IMR-90 (cell line): Measurements from ENCODE around the gene TPPP. TPM values are rescaled to one million over a fixed set of nuclear protein-coding genes. Genes with fewer than 3 reads are reported as not detected.

Experiments
- ATAC-seq: fragments of 200-7000 bp; cut with Tn5 transposase; 2 replicates; pipeline ENCODE4 v1.9.1; 2020; ENCODE audit warnings: low read depth, mild to moderate bottlenecking, moderate library complexity
- BruUV-seq: library from RNA; stranded (reverse); fragments of 400-500 nt; replicated peaks from 2 replicates; lab custom pipeline; 2021; lab: Mats Ljungman, UMichigan
- CTCF ChIA-PET: fragments of 300-600 bp; formaldehyde crosslinking; extraction: SDS; loops from one replicate; lab custom pipeline; 2021; ENCODE audit warnings: antibody characterized with exemption; lab: Yijun Ruan, JAX
- POLR2A ChIA-PET: fragments of 300-600 bp; sonication (Branson Sonifier 250); formaldehyde crosslinking; loops from one replicate; lab custom pipeline; 2022; ENCODE audit warnings: antibody characterized with exemption; ENCODE audit not compliant: unreplicated experiment; lab: Charles Lee
- DNase-seq: peaks from one replicate; pipeline ENCODE4 v3.0.0; 2013
- H2AFZ ChIP-seq: replicated peaks from 2 replicates; pipeline ENCODE3; 2013; ENCODE audit warnings: low read length, mild to moderate bottlenecking; ENCODE audit not compliant: poor library complexity
- H2AK5ac ChIP-seq: 2 replicates; pipeline ENCODE4 v1.6.1; 2013; ENCODE audit warnings: low read depth, low read length, inconsistent platforms
- H2AK9ac ChIP-seq: replicated peaks from 2 replicates; pipeline ENCODE3; 2013; ENCODE audit warnings: mild to moderate bottlenecking, low read depth, low read length, moderate library complexity; ENCODE audit not compliant: poor library complexity
- H2BK120ac ChIP-seq: 2 replicates; pipeline ENCODE4 v1.6.1; 2013; ENCODE audit warnings: low read depth, low read length, inconsistent platforms
- H2BK15ac ChIP-seq: 3 replicates; pipeline ENCODE4 v1.6.1; 2013; ENCODE audit warnings: low read depth, low read length, inconsistent platforms
- H2BK20ac ChIP-seq: 2 replicates; pipeline ENCODE4 v1.6.1; 2013; ENCODE audit warnings: low read depth, mild to moderate bottlenecking, inconsistent platforms, low read length, moderate library complexity
- H2BK5ac ChIP-seq: 2 replicates; pipeline ENCODE4 v1.6.1; 2013; ENCODE audit warnings: mild to moderate bottlenecking, low read depth, low read length, inconsistent platforms; ENCODE audit not compliant: poor library complexity, severe bottlenecking
- H3K14ac ChIP-seq: replicated peaks from 2 replicates; pipeline ENCODE4 v1.6.1; 2013; ENCODE audit warnings: low read depth, low read length, inconsistent platforms
- H3K18ac ChIP-seq: 2 replicates; pipeline ENCODE4 v1.6.1; 2013; ENCODE audit warnings: low read depth, low read length, control low read depth
- H3K23ac ChIP-seq: 2 replicates; pipeline ENCODE4 v1.6.1; 2013; ENCODE audit warnings: low read depth, low read length, inconsistent platforms
- H3K27ac ChIP-seq: 2 replicates; pipeline ENCODE4 v1.5.1; 2013; ENCODE audit warnings: mild to moderate bottlenecking, control low read depth, low read length; ENCODE audit not compliant: insufficient read depth
- H3K27me3 ChIP-seq: 2 replicates; pipeline ENCODE4 v1.6.1; 2013; ENCODE audit warnings: low read length; ENCODE audit not compliant: control insufficient read depth, insufficient read depth
- H3K36me3 ChIP-seq: 2 replicates; pipeline ENCODE4 v1.6.1; 2013; ENCODE audit warnings: low read length, mixed read lengths; ENCODE audit not compliant: control insufficient read depth, insufficient read depth
- H3K4ac ChIP-seq: 2 replicates; pipeline ENCODE4 v1.6.1; 2013; ENCODE audit warnings: low read depth, low read length, inconsistent platforms
- H3K4me1 ChIP-seq: 2 replicates; pipeline ENCODE4 v1.6.1; 2013; ENCODE audit warnings: low read length, mixed read lengths; ENCODE audit not compliant: control insufficient read depth, insufficient read depth
- H3K4me2 ChIP-seq: 2 replicates; pipeline ENCODE4 v1.6.1; 2013; ENCODE audit warnings: low read depth, mild to moderate bottlenecking, control low read depth, low read length, moderate library complexity
- H3K4me3 ChIP-seq: 2 replicates; pipeline ENCODE4 v1.5.1; 2013; ENCODE audit warnings: low read depth, mild to moderate bottlenecking, control low read depth, low read length, moderate library complexity; ENCODE audit not compliant: insufficient read depth
- H3K56ac ChIP-seq: 2 replicates; pipeline ENCODE4 v1.6.1; 2013; ENCODE audit warnings: low read length, inconsistent platforms; ENCODE audit not compliant: insufficient read depth; ENCODE audit errors: extremely low read depth
- H3K79me1 ChIP-seq, 2 experiments: 2 replicates each; pipeline ENCODE4 v1.6.1; 2013; ENCODE audit warnings: low read length in 2 of 2, inconsistent platforms in 1 of 2, low read depth in 1 of 2
- H3K9ac ChIP-seq: 2 replicates; pipeline ENCODE4 v1.6.1; 2013; ENCODE audit warnings: low read depth, low read length, control low read depth
- H3K9me1 ChIP-seq: 2 replicates; pipeline ENCODE4 v1.6.1; 2013; ENCODE audit warnings: low read length, inconsistent platforms; ENCODE audit not compliant: insufficient read depth
- H3K9me3 ChIP-seq: 2 replicates; pipeline ENCODE4 v1.6.1; 2013; ENCODE audit warnings: low read length; ENCODE audit not compliant: control insufficient read depth, insufficient read depth
- H4K20me1 ChIP-seq: 2 replicates; pipeline ENCODE4 v1.6.1; 2013; ENCODE audit warnings: low read length, inconsistent platforms; ENCODE audit not compliant: insufficient read depth
- H4K5ac ChIP-seq: 2 replicates; pipeline ENCODE4 v1.6.1; 2013; ENCODE audit warnings: mild to moderate bottlenecking, low read depth, low read length, control low read depth
- H4K8ac ChIP-seq, 2 experiments: 2 replicates each; pipeline ENCODE4 v1.6.1; 2013; ENCODE audit warnings: low read depth in 2 of 2, low read length in 2 of 2, control low read depth in 1 of 2, inconsistent platforms in 1 of 2
- H4K91ac ChIP-seq: 2 replicates; pipeline ENCODE4 v1.6.1; 2013; ENCODE audit warnings: low read depth, low read length, inconsistent platforms; ENCODE audit not compliant: insufficient read depth
- BHLHE40 ChIP-seq: fragments of 150-350 bp; IDR thresholded peaks from 2 replicates; pipeline ENCODE4 v1.6.1; 2016; ENCODE audit warnings: mild to moderate bottlenecking, low read depth, low read length
- CHD1 ChIP-seq: IDR thresholded peaks from 2 replicates; pipeline ENCODE4 v1.6.1; 2012; ENCODE audit warnings: low read depth, low read length, improper control_type of control experiment
- ELK1 ChIP-seq: fragments of 150-350 bp; IDR thresholded peaks from 2 replicates; pipeline ENCODE4 v1.6.1; 2016; ENCODE audit warnings: low read depth, mild to moderate bottlenecking, low read length, moderate library complexity, borderline replicate concordance
- FOS ChIP-seq: fragments of 150-350 bp; IDR thresholded peaks from 2 replicates; pipeline ENCODE4 v1.6.1; 2016; ENCODE audit warnings: low read depth, low read length
- MAFK ChIP-seq: IDR thresholded peaks from 2 replicates; pipeline ENCODE4 v1.6.1; 2012; ENCODE audit warnings: low read depth, low read length, improper control_type of control experiment
- MAZ ChIP-seq: IDR thresholded peaks from 2 replicates; pipeline ENCODE4 v1.6.1; 2012; ENCODE audit warnings: low read depth, mild to moderate bottlenecking, low read length, improper control_type of control experiment, moderate library complexity, borderline replicate concordance
- MXI1 ChIP-seq: IDR thresholded peaks from 2 replicates; pipeline ENCODE4 v1.6.1; 2012; ENCODE audit warnings: low read depth, mild to moderate bottlenecking, low read length, moderate library complexity, borderline replicate concordance
- NFE2L2 ChIP-seq: fragments of 150-350 bp; IDR thresholded peaks from 2 replicates; pipeline ENCODE4 v1.6.1; 2016; ENCODE audit warnings: low read depth, mild to moderate bottlenecking, low read length
- RAD21 ChIP-seq: IDR thresholded peaks from 2 replicates; pipeline ENCODE4 v1.6.1; 2012; ENCODE audit warnings: low read length, improper control_type of control experiment
- RCOR1 ChIP-seq: IDR thresholded peaks from 2 replicates; pipeline ENCODE4 v1.6.1; 2012; ENCODE audit warnings: mild to moderate bottlenecking, low read length, improper control_type of control experiment; ENCODE audit not compliant: insufficient replicate concordance
- USF2 ChIP-seq: fragments of 150-350 bp; IDR thresholded peaks from 2 replicates; pipeline ENCODE4 v1.6.1; 2017; ENCODE audit warnings: mild to moderate bottlenecking, antibody characterized with exemption, low read length, low read depth
- WGBS, 2 experiments: methylation state at CpG; one replicate each; pipeline versions ENCODE4 v1.1.5 to v1.1.7; 2013; ENCODE audit warnings: missing lambda C conversion rate in 2 of 2; ENCODE audit not compliant: insufficient read length in 1 of 2; ENCODE audit errors: extremely low coverage in 2 of 2; 5-methylcytosine and 5-hydroxymethylcytosine counted together
- dilution Hi-C: fragments of 300-500 bp; cut with HindIII; formaldehyde crosslinking; loops from one replicate; pipeline ENCODE4 v1.14.3; 2018; ENCODE audit warnings: low sequenced_read_pairs; ENCODE audit not compliant: unreplicated experiment
- in situ Hi-C: fragments of 300-500 bp; cut with MboI; formaldehyde crosslinking; loops from 3 replicates; pipeline ENCODE4 v1.14.3; 2019; ENCODE audit warnings: low sequenced_read_pairs, inconsistent platforms, mixed read lengths
- intact Hi-C: fragments of 100-400 bp; cut with micrococcal nuclease; formaldehyde crosslinking; loops from 2 replicates; pipeline ENCODE4 v1.10.0; 2022
- polyA plus RNA-seq, 3 experiments: library from polyadenylated mRNA; depleted of rRNA; stranded (reverse); fragments of >200 nt; gene quantifications; 2 replicates each; pipeline ENCODE4 v1.2.3, GENCODE V29; 2012; ENCODE audit warnings: low replicate concordance in 1 of 3
- total RNA-seq: library from RNA; depleted of rRNA; stranded (reverse); fragments of >200 nt; gene quantifications from 2 replicates; pipeline ENCODE4 v1.2.3, GENCODE V29; 2012

The TPPP gene
- total and polyA plus RNA-seq, 2 of the 4 experiments (the other 2 are of a cell fraction), result under 0.01 to 0.07 TPM

- dilution Hi-C loops (no loop called here), in situ Hi-C loops (no loop called here), intact Hi-C loops (no loop called here)
- H3K4ac ChIP-seq, result no peak overlapping the region
- H4K20me1 ChIP-seq, result no peaks in the 10 kb centered on the region
- H2BK15ac ChIP-seq, result no peak overlapping the region
- no peak overlapping the region for H2BK20ac ChIP-seq
- H4K91ac ChIP-seq, result no peak overlapping the region
- no peaks in the 10 kb centered on the region for H3K27me3 ChIP-seq
- no peak overlapping the region for H2BK120ac ChIP-seq
- peaks cover 6% of the 10 kb centered on the region for H3K9me1 ChIP-seq
- H2AK9ac ChIP-seq, result peak overlapping the region; percentile 55
- H3K36me3 ChIP-seq, result peaks cover 1% of the 10 kb centered on the region
- H3K27ac ChIP-seq, result no peak overlapping the region
- H3K4me1 ChIP-seq, result no peaks in the 10 kb centered on the region
- H3K9me3 ChIP-seq, result no peaks in the 10 kb centered on the region
- no peak overlapping the region for H3K4me2 ChIP-seq
- WGBS, 2 experiments, result 96% methylated on average over 4 of the region's 17 CpGs; no CpG with 5 or more reads in 1 of the 2 experiments
- H2AK5ac ChIP-seq, result no peak overlapping the region
- H2AFZ ChIP-seq, result peak overlapping the region; percentile 63
- H3K56ac ChIP-seq, result no peak overlapping the region
- H2BK5ac ChIP-seq, result no peak overlapping the region
- H3K4me3 ChIP-seq, result no peak overlapping the region
- no peak overlapping the region for H4K8ac ChIP-seq
- no TSS peak for BruUV-seq
- TF ChIP-seq USF2 (no peak), NFE2L2 (no peak), RCOR1 (no peak), FOS (no peak), ELK1 (no peak), MXI1 (no peak), MAZ (no peak), RAD21 (no peak), BHLHE40 (no peak), CHD1 (no peak), MAFK (no peak)
- H3K14ac ChIP-seq, result 0 out of 2 replicates have a peak overlapping the region, but pooled peaks have one; percentile 22
- no peaks in the 10 kb centered on the region for H3K79me1 ChIP-seq
- H4K5ac ChIP-seq, result no peak overlapping the region
- DNase-seq (no peak), ATAC-seq (no peak)
- no peak overlapping the region for H3K9ac ChIP-seq
- ChIA-PET CTCF (interaction anchor here (0.6 kb wide), 1 partner anchor 265 kb away, joined by 5 read pairs; no protein-coding TSS in a partner anchor), POLR2A (no interaction called here)
- no peak overlapping the region for H3K23ac ChIP-seq
- no peak overlapping the region for H3K18ac ChIP-seq
These were observed 38.9 kb downstream of the TPPP start for GRCh38 chr5:654071-654778.
